OCI-LY1 (cell line): ENCODE results near the gene RSBN1L.

ENCODE experiments used
- CTCF ChIP-seq: fragments of 200-600 bp; sonication (generic), shearing (Covaris generic); IDR thresholded peaks from 2 replicates; pipeline ENCODE4 v1.5.1; 2017; ENCODE audit warnings: mild to moderate bottlenecking, antibody characterized with exemption, low read length, moderate library complexity, mixed read lengths
- EZH2 ChIP-seq: fragments of 200-600 bp; sonication (generic), shearing (Covaris generic); IDR thresholded peaks from 2 replicates; pipeline ENCODE4 v1.8.0; 2017; ENCODE audit warnings: borderline replicate concordance, mixed run types, mild to moderate bottlenecking, antibody characterized with exemption, low read length, moderate library complexity, mixed read lengths

- no peak for TF ChIP-seq EZH2
- TF ChIP-seq CTCF = no peak
These were observed 95.1 kb downstream of the RSBN1L start for GRCh38 chr7:77791336-77791735.
